ENCODE data around the gene LRRC17.

The LRRC17 gene

GRCh38 chr7:102912742-102913141 is at the start of gene LRRC17:
Gene LRRC17, plus strand, starts transcription at chr7:102913000. Its CDS starts 20,914 bp downstream, at chr7:102933914.
- no peak for DNase-seq

- DNase-seq, result no peak
Measured at GRCh38 chr7:102864958-102865357, 47.8 kb upstream of the LRRC17 start.

GRCh38 chr7:102866535-102867215 is 46.1 kb upstream of the LRRC17 start:
- no peak for DNase-seq

- no peak for DNase-seq
Measured at GRCh38 chr7:102869195-102869594, 43.6 kb upstream of the LRRC17 start.

GRCh38 chr7:102872460-102872859 is 40.3 kb upstream of the LRRC17 start:
- DNase-seq, result no peak

GRCh38 chr7:102873470-102874165 is 39.2 kb upstream of the LRRC17 start:
- no peak for DNase-seq

GRCh38 chr7:102874166-102874829 is 38.5 kb upstream of the LRRC17 start:
- DNase-seq, result peak; percentile 84

GRCh38 chr7:102874966-102875365 is 37.8 kb upstream of the LRRC17 start:
- DNase-seq, result no peak

- peak; percentile 72 for DNase-seq
Measured at GRCh38 chr7:102875700-102876295, 37.0 kb upstream of the LRRC17 start.

- DNase-seq, result no peak
Measured at GRCh38 chr7:102883098-102883860, 29.5 kb upstream of the LRRC17 start.

- DNase-seq, result no peak
Measured at GRCh38 chr7:102888561-102889233, 24.1 kb upstream of the LRRC17 start.

GRCh38 chr7:102889851-102890250 is 22.9 kb upstream of the LRRC17 start:
- no peak for DNase-seq

GRCh38 chr7:102890292-102890970 is 22.4 kb upstream of the LRRC17 start:
- no peak for DNase-seq

GRCh38 chr7:102890971-102891692 is 21.7 kb upstream of the LRRC17 start:
- no peak for DNase-seq

- no peak for DNase-seq
Measured at GRCh38 chr7:102891693-102892261, 21.0 kb upstream of the LRRC17 start.

- DNase-seq, result no peak
Measured at GRCh38 chr7:102892631-102893278, 20.0 kb upstream of the LRRC17 start.

GRCh38 chr7:102895602-102896001 is 17.2 kb upstream of the LRRC17 start:
- DNase-seq, result no peak

- DNase-seq, result no peak
Measured at GRCh38 chr7:102896585-102896984, 16.2 kb upstream of the LRRC17 start.

GRCh38 chr7:102897211-102897631 is 15.6 kb upstream of the LRRC17 start:
- DNase-seq, result no peak

Data from activated CD4-positive, alpha-beta T cell treated with anti-CD3 and anti-CD28 coated beads, Interleukin-10, Interleukin-2, amounts not matched to agents 100 ng/mL and 50 ng/mL, durations not matched to agents 16 hours and 8 hours (primary cell).